NCI-H748 (cell line): ENCODE results near the gene ALDH5A1.

Experiments used
- DNase-seq: peaks from one replicate; lab custom pipeline; 2025; ENCODE audit not compliant: unreplicated experiment; lab: John Stamatoyannopoulos, UW

Gene ALDH5A1

DNA sequence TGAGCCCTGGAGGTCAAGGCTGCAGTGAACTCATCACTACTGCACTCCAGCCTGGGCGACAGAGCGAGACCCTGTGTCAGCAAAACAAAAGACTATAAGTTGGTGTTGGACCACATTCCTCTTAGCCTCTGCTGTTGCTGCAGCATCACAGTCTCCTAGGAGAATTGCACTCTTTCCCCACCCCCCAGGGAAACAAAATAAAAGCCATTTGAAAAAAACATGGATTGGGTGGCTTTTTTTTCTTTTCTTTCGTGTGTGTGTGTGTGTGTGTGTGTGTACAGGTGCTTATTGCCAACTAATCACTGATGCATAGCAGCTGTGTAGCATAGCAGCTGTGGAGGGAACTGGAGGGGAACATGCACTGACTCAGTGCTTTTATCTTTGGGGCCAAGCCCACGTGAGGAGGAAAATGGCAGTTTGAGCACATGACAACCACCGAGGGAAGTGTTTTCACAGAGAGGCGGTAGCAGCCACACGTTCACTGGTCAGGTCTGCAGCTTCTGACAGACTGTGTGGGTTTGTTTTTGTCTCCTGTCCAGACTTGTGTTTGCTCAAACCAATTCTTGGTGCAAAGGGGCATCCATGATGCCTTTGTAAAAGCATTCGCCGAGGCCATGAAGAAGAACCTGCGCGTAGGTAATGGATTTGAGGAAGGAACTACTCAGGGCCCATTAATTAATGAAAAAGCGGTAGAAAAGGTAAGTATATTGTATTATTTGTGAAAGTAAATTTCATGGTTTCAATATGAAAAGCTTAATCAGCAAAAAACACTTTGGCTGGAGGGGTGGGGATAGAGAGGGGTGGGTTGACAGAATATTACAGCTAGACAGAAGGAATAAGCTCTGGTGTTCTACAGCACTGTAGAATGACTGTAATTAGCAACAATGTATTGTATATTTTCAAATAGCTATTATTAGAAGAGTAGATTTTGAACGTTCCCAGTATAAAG, 27.7 kb downstream of the ALDH5A1 start:
- DNase-seq: peak; percentile 83

DNA sequence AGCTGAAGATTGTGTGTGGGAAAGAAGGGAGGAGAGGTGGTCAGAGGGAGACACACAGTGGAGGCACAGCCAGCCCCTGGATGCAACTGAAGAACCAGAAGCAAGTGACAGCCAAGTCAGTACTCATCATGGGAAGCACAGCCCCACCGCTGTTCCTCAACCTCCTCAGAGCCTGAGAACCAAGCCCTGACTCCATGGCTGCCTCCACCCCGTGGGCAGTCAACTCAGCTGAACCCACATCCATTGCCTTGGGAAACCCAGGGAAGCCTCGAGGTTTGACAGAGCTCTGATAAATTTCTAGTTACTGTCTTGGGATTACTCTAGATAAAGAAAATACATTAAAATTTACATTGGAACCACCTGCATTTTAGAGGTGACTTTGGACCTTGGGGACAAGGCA, 29.6 kb downstream of the ALDH5A1 start:
- DNase-seq: no peak

DNA sequence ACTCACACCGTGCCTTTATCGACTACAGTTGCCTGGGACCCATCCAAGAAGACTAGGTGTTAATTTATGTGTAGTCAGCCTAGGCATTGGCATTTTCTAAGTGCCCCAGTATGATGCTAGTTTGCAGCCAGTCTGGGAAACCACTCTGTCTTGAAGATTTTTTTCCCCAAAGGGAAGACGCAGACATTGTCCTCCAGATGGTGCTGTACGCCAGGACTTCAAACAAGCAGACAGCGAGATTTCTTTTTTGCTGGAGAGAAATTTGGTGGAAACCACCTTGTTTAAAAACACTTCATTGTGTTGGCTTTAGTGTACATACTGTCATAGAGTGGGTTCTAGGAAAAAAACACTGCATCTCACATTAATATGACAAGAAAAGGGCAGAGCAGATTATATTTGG, 30.0 kb downstream of the ALDH5A1 start:
- peak; percentile 69 for DNase-seq

DNA sequence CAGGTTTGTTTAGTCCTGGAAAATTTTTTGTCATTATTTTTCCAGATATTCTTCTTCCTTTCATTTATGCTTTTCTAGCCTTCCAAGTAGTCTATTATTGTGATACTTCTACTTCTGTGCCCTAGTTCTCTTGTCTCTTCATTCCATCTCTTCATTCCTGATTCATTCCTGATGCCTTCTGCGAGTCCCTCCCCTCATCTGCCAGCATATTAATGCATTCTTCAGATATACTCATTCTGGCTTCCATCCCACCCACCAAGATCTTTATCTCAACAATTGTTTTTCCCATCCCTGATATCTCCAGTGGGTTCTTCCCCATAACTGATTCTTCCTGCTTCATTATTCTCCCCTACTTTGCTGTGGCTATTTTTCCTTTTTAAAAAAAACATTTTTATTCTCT, 35.2 kb downstream of the ALDH5A1 start:
- no peak for DNase-seq

DNA sequence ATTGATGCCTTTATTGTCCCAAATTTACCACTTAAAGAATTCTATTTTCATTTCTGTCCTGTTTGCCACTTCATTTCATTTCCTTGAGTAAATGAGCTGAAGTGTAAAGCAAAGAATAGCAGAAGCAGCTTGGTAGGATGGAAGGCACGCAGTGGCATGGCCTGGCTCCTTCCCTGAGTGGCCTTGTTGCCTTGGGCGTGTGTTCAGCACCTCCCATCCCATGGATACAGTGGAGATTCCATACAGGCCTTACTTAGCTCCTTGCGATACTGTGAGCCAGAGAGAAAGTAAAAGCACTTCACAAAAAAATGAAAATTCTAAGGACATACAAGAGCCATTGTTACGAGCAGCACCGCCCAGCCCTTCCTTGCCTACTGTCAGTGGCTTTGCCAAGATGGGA, 39.6 kb downstream of the ALDH5A1 start:
- DNase-seq: no peak

DNA sequence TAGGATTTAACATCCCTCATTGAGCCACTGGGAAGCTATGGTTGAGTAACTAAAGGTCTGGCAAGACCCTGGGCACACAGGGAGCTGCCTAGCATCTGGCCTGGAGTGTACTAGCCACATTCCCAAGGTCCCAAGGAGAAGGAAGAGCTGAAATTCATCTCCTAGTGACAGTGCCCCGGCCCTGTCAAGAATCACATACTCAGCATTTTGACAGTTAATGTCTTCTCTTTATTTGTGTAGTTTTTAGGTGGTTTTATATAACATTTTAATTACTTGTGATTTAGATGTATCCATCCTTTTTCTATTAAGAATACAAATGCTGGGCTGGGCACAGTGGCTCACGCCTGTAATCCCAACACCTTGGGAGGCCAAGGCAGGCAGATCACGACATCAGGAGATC, 40.4 kb downstream of the ALDH5A1 start:
- DNase-seq: no peak

DNA sequence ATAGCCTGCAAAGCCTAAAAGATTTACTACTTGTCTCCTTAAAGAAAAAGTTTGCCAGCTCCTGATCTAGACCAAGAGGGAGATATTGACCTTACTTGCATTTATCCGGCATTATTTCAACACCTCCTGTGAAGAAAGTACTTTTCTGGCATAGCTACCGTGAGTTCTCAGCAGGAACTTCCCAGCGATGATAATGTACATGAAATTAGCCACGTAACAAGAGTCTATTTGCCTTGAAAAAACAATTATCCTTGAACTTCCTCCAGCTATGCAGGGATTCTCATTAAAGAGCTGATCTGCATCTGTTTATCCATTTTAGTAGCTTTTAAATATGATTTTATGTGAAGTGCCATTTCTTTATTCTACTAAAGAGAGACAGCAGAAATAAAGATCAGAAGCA, 41.7 kb downstream of the ALDH5A1 start:
- DNase-seq: peak; percentile 54

DNA sequence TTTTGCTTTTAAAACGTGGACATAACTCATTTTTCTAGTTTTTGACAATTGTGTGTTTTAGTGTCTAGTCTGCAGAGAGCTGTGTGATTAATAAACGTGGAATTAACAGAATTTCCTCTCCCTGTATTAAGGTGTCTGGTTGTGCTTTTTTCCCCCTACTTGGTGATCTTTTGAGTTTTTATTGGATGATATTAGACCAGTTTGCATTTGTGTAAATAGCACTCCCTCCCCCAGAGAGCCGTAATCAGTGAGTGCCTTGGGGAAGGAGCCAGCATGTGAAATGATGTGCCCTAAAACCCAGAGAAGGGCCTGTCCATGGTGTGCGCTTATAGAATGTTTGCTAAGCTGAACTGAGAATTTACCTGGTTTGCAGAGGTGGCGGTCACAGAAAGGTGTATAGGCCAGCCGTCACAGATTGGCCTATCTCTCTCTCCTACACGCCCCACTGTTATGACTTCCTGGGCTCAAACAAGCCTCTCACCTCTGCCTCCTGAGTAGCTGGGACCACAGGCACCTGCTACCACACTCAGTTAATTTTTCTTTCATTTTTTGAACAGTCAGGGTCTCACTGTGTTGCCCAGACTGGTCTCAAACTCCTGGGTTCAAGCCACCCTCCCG, 42.4 kb downstream of the ALDH5A1 start:
- DNase-seq: peak; percentile 47

DNA sequence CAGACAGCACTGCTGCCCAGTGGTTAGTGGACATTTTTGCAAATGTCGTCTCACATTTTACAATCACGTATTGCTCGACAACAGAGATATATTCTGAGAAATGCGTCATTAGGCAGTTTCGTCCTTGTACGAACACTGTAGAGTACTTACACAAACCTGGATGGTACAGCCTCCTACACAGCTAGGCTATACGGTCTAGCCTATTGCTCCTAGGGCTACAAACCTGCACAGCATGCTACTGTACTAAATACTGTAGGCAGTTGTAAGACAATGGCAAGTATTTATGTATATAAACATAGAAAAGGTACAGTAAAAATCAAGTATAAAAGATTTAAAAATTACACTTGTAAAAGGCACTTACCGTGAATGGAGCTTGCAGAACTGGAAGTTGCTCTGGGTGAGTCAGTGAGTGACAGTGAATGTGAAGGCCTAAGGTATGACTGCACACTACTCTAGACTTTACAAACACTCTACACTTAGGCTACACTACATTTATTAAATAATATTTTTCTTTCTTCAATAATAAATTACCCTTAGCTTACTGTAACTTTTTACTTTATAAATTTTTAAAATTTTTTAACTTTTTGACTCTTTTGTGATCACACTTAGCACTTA, 43.1 kb downstream of the ALDH5A1 start:
- no peak for DNase-seq

DNA sequence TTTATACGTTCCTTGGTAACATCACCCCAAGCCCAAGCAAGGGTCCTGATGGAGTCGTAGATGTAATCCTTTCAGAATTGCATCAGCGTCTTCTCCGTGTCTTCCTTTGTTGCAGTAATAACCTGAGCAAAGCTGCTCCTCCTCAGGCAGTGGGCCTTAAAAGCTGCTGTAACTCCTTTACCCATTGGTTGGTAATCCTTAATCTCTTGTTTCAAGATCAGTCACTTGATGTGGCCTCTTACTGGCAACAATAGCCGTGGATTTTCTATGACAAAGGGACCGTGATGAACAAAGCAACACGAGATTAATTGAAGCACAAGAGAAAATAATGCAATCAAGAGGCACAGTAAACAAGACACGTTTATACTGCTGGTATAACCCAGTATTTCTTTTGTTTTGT, 44.6 kb downstream of the ALDH5A1 start:
- no peak for DNase-seq

DNA sequence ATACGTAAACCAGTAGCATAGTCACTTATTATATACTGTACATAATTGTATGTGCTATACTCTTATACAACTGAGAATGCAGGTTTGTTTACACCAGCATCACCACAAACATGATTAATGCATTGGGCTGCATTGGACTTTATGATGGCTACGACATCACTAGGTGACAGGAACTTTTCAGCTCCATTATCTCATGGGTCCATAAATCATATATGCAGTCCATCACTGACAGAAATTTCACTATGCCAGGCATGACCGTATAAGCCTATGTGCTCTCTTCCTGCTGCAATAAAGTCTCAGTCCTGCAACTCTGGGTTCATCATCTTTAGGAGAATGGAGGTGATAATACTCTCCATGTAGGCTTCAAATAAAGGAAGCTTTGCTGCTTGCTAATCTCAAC, 45.4 kb downstream of the ALDH5A1 start:
- no peak for DNase-seq

DNA sequence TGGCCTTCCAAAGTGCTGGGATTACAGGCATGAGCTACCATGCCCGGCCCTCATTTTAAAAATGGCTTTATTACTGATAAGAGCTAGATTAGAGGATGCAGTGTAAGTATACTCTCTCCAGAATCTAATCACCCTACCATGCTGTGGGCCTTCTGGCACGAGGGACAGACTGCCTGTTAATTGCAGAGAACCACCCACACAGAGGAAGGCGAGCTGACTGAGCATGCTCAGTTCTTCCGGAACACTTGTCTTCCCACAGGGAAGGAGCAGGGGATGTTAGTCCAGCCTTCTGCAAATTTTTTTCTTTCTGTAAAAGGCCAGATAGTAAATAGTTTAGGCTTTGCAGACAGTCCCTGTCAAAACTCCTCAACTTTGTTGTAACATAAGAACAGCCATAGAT, 48.9 kb downstream of the ALDH5A1 start:
- DNase-seq: no peak

DNA sequence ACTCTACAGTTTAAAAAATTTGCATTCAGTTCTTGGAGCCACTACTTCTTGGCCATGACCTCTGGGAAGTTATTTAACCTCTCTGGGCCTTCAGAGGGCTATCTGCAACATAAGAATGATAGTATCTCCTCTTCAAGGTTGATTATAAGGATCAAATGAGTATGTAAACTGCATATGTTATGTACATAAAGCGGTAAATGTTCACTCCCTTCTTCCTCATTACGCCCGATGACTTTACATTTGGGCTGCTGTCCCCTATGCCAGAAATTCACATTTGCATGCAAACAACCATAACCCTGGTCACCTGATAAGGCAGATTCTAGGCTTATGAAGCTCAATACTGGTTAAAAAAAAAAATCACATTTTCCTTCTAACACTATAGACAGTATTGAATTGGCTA, 50.4 kb downstream of the ALDH5A1 start:
- no peak for DNase-seq

DNA sequence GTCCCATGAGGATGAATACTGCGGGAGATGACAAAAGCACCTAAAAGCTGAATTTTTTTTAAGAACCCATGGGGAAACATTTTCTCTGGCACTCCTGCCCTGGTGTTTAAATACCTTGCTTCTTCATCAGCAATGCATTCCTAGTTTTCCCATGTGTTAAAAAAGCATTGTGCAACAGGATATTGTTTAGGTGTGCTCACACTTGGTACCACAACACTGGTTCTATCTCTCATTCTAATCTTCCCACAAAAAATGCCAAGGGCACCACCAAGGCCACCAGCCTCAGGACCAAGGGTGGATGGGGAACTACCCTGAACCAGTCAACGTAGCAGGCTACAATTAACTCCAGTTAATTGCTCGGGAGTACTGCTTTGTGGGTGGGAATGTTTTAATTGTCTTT, 50.9 kb downstream of the ALDH5A1 start:
- no peak for DNase-seq

DNA sequence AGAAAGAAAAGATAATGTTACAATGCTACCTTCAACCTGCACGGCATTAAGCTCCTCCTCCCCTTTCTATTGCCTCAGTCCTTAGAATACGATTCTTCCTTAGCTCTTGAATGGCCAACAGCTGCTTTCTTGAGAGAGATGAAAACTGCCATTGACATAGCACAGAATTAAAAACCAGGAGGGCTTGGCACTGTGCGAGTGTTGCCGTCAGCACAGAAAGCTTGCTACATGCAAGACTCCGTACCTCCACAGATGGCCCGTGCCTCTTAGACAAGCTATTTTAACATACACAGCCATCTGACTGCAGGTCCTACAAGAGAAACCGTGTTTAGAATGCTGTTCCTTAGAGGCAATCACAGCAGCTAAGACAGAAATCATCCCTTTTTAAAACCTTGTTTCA, 51.7 kb downstream of the ALDH5A1 start:
- DNase-seq: no peak

DNA sequence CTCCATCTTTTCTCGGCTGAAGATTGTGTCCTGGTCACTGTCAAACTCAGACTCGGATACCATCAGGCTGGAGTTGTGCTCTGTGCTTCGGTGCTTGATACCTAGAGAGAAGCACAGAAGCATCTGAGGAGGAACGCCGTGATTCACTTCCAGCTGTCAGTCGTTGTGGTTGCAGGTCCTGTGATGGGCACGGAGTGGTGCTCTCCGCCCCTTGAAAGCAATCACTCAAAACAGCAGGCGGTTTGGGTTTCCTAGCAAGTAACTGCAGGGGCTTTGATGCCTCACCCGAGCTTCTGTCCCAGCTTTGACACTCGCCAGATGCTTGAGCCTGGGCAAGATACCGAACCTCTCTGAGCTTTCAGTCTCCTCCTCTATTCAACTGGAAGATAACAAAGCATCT, 52.5 kb downstream of the ALDH5A1 start:
- DNase-seq: peak; percentile 68

DNA sequence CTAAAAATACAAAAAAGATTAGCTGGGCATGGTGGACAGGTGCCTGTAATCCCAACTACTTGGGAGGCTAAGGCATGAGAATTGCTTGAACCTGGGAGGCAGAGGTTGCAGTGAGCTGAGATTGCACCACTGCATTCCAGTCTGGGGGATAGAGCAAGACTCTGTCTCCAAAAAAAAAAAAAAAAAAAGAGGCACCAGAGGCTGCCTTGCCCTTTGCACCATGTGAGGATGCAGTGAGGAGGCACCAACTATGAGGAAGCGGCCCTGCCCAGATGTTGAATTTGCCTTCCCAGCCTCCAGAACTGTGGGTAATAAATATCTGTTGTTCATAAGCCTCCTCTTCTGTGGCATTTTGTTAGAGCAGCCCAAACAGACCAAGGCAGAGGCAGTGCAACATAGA, 54.4 kb downstream of the ALDH5A1 start:
- DNase-seq: no peak

DNA sequence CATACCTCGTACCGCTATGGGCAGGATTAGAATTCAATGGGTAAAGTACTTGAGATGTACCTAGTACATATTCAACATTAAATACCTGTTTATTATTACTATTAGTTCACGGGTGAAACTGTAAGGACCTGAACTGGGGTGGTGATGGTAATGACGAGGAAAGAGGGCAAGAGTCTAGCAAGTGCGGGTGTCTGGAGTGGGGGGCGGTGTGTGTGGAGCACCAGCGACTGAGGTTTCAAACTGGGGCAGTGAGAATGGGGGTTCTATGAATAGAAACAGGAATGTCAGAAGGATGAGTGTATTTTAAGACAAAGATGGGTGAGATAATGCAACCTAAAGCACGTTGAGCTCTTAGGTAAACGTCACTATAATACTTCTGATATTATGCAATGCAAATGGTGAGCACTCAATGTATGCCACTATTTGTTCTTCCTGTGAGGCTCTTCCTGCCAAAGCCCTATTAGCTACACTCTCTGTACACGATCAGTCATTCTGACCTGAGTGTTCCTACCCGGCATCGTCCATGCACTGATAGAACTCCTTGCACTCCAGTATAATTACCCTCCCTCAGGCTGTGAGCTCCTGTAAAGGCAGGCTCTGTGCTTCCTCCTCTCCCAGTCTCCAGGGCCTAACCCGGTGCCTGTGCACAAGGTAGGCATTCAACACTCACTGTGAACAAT, 55.0 kb downstream of the ALDH5A1 start:
- peak; percentile 35 for DNase-seq

DNA sequence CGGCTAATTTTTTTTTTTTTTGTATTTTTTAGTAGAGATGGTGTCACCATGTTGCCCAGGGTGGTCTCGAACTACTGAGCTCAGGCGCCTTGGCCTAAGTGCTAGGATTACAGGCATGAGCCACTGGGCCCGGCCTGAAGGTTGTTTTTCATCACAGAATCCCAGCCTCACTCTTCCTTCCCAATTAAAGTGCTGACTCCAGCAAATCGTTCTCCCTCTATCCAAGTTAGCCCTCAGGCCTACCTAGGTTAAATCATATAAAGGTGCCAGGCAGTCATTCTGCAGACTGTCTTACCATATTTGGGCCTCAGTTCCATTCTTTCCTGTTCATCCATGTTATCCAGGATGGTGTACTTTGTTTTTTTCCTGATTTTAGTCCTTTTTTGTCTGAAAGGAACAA, 56.4 kb downstream of the ALDH5A1 start:
- no peak for DNase-seq

DNA sequence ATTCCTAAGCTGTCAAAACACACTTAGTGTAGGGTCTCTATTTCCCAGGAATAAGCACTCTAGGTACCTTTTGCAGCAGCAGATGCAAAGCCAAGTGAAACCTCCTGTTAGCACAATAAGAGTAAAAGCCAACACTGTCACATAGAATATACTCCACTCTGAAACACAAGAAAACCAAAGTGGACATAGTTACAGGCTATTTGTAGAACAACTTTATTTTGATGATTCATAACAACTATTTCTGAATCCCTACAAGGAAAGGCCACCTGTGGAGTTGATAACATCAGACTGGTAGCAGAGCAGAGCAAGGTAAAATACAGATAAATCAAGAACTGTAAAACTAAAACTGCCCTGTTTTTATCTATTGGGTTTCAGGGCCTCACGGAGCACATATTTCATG, 59.7 kb downstream of the ALDH5A1 start:
- no peak for DNase-seq

DNA sequence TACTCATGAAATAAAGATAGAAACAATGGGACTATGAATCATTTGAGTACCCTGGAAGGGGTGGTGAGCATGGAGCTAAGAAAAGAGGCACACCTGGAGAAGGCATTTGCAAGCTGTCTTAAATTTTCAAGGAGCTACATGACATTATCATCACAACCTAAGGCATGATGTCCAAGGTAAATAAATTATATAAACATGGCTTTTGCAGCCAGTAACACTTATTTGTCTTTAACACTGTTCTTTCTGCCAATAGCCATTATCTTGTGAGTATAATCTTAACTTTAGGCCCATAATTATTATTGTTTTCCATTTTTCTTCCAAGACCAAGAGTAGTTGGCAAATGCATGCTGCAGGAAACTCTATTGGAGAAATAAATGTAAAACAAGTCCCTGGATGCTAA, 63.7 kb downstream of the ALDH5A1 start:
- no peak for DNase-seq

DNA sequence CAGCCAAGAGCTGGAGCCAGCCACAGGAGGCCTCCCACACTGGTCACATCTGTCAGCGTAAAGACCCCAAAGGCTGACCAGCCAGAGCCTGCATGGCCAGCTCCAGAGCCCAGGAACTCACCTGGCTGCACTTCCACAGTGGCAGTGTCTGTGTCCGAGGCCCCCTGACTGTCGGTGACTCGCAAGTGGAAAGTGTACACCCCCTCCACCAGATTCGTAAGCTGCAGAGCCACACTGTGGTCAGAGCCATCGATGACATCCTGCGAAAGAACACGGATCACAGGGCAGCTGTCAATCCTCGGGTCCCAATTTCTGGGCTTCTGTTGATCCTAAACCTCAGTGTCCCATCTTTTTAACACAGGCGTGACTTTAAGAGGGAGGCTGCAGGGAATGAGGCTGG, 69.3 kb downstream of the ALDH5A1 start:
- DNase-seq: no peak
